Neural crest cell (in vitro differentiated cells): ENCODE results near the gene CNTN3. TPM values are rescaled to one million over a fixed set of nuclear protein-coding genes. Genes with fewer than 3 reads are reported as not detected.

Experiments
- DNase-seq: peaks from one replicate; pipeline ENCODE4 v3.0.0; 2021; ENCODE audit warnings: low read depth, mixed read lengths, low spot score
- H3K27ac Mint-ChIP-seq: one replicate; pipeline ENCODE4 v1.8.0; 2021; ENCODE audit warnings: mild to moderate bottlenecking, mixed read lengths; ENCODE audit not compliant: unreplicated experiment
- H3K27me3 Mint-ChIP-seq: 2 replicates; pipeline ENCODE4 v1.8.0; 2021; ENCODE audit warnings: low read depth, mild to moderate bottlenecking, mixed read lengths
- H3K36me3 Mint-ChIP-seq: 2 replicates; pipeline ENCODE4 v1.8.0; 2021; ENCODE audit warnings: low read depth, mild to moderate bottlenecking, mixed read lengths
- H3K4me1 Mint-ChIP-seq: 2 replicates; pipeline ENCODE4 v1.8.0; 2021; ENCODE audit warnings: mixed read lengths
- H3K4me3 Mint-ChIP-seq: one replicate; pipeline ENCODE4 v1.8.0; 2021; ENCODE audit warnings: mild to moderate bottlenecking, mixed read lengths
- H3K9me3 Mint-ChIP-seq: 2 replicates; pipeline ENCODE4 v1.8.0; 2021; ENCODE audit warnings: mixed read lengths
- total RNA-seq: library from RNA; stranded (reverse); gene quantifications from 2 replicates; pipeline ENCODE4 v1.2.1, GENCODE V29; 2021
- TF ChIP-seq, protein P1 (sequence below): fragments of 200-600 bp; sonication (generic); conservative IDR thresholded peaks from 2 replicates; pipeline ENCODE4 v1.5.0; 2021; ENCODE audit warnings: antibody characterized with exemption, mild to moderate bottlenecking

CNTN3 gene
- total RNA-seq, 1 donor from 2014 or later: 0.61 TPM

DNA sequence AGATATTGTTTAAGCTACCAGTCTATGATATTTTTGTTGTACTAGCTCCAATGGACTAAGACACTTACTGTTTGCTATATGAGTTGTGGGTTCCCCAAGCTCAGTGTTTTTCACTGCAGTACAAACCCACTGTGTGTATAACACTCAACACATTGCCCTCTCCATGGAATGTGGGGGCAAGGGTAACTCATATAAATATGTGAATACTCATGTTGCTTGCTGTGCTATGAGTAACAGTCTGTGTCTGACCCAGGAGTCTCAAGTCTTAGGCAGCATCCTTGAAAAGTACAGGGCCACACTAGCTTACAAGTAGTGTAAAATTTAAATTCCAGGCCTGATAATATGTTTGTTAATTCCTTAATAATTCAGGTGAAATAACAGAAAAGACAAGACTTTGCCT, 22.5 kb upstream of the CNTN3 start:
- H3K27me3 Mint-ChIP-seq: no peaks in the 10 kb centered on the region
- no peak for DNase-seq
- no peaks in the 10 kb centered on the region for H3K4me1 Mint-ChIP-seq
- peaks cover 3% of the 10 kb centered on the region for H3K9me3 Mint-ChIP-seq
- TF ChIP-seq, protein P1, sequence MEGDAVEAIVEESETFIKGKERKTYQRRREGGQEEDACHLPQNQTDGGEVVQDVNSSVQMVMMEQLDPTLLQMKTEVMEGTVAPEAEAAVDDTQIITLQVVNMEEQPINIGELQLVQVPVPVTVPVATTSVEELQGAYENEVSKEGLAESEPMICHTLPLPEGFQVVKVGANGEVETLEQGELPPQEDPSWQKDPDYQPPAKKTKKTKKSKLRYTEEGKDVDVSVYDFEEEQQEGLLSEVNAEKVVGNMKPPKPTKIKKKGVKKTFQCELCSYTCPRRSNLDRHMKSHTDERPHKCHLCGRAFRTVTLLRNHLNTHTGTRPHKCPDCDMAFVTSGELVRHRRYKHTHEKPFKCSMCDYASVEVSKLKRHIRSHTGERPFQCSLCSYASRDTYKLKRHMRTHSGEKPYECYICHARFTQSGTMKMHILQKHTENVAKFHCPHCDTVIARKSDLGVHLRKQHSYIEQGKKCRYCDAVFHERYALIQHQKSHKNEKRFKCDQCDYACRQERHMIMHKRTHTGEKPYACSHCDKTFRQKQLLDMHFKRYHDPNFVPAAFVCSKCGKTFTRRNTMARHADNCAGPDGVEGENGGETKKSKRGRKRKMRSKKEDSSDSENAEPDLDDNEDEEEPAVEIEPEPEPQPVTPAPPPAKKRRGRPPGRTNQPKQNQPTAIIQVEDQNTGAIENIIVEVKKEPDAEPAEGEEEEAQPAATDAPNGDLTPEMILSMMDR: no peak
- no peak overlapping the region for H3K27ac Mint-ChIP-seq
- no peak overlapping the region for H3K4me3 Mint-ChIP-seq
- no peaks in the 10 kb centered on the region for H3K36me3 Mint-ChIP-seq

DNA sequence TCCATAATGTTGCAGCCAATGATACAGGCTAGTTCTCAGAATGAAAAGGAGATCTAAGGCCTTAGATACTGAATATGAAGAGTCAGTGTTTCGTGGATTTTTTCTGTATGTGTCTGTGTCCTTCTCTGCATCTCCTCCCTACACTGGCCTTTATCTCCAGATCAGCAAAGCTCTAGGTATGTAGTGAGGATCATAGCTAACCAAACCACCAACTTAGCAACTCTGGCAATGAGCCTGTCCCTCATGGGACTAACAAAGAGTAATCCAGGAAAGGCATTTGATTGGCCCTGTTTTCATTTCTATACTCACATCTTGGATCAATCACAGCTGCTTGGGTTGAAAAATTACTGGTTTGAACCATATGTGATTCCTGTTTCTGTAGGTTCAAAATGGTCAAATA, 18.6 kb upstream of the CNTN3 start:
- H3K27me3 Mint-ChIP-seq: no peaks in the 10 kb centered on the region
- DNase-seq: no peak
- H3K4me3 Mint-ChIP-seq: no peak overlapping the region
- peaks cover 3% of the 10 kb centered on the region for H3K9me3 Mint-ChIP-seq
- H3K36me3 Mint-ChIP-seq: no peaks in the 10 kb centered on the region
- H3K27ac Mint-ChIP-seq: no peak overlapping the region
- TF ChIP-seq, protein P1: no peak
- no peaks in the 10 kb centered on the region for H3K4me1 Mint-ChIP-seq

GRCh38 chr3:74631351-74632140, 17.1 kb upstream of the CNTN3 start:
- Mint-ChIP-seq H3K36me3 (no peaks in the 10 kb centered on the region), H3K27ac (no peak overlapping the region), H3K4me3 (no peak overlapping the region), H3K27me3 (no peaks in the 10 kb centered on the region), H3K4me1 (no peaks in the 10 kb centered on the region), H3K9me3 (peaks cover under 1% of the 10 kb centered on the region)
- DNase-seq: no peak
- TF ChIP-seq, protein P1: no peak

GRCh38 chr3:74630602-74631001, 16.1 kb upstream of the CNTN3 start:
- TF ChIP-seq, protein P1: peak; percentile 45
- Mint-ChIP-seq H3K36me3 (no peaks in the 10 kb centered on the region), H3K27ac (no peak overlapping the region), H3K4me1 (no peaks in the 10 kb centered on the region), H3K27me3 (no peaks in the 10 kb centered on the region), H3K4me3 (no peak overlapping the region), H3K9me3 (no peaks in the 10 kb centered on the region)
- no peak for DNase-seq

- Mint-ChIP-seq H3K36me3 (no peaks in the 10 kb centered on the region), H3K27me3 (no peaks in the 10 kb centered on the region), H3K4me1 (peaks cover 8% of the 10 kb centered on the region), H3K27ac (no peak overlapping the region), H3K9me3 (peaks cover 3% of the 10 kb centered on the region), H3K4me3 (no peak overlapping the region)
- TF ChIP-seq, protein P1: no peak
- DNase-seq: no peak
Observed at GRCh38 chr3:74626011-74626410, 11.6 kb upstream of the CNTN3 start.
